ENCODE measurements around the gene GXYLT1. TPM values are rescaled to one million over a fixed set of nuclear protein-coding genes. Genes with fewer than 3 reads are reported as not detected.

The GXYLT1 gene
- polyA plus RNA-seq, 1 of the 3 experiments (the other 2 are of a cell fraction): 5.0 TPM

DNA sequence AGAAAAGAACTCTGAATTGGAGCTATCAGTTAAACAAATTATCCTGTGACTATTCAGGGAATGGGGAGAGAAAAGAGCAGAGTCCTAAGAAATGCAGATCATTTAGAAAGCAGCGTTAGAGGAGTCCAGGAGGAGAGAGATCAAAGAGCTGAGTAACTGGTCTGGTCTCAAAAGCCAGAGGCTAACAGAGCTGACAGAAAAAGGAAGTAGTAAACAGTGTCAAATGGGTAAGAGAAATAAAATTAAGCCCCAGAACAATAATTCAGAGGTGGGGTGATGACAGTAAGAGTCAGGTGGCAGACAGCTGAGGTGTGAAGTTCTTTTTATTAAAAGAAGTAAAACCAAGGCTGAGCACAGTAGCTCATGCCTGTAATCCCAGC lies 19.3 kb downstream of the GXYLT1 start:
- peaks cover 10% of the 10 kb centered on the region; the same call in 1 of the 2 replicates for H4K20me1 ChIP-seq (ENCODE audit: insufficient read depth)
- H3K9ac ChIP-seq: no peak overlapping the region
- no peak overlapping the region for H3K4me3 ChIP-seq (ENCODE audit: low read depth in 2 of 2, low read length in 1 of 2)
- no peak for TF ChIP-seq EP300 (IDR thresholded peaks at IDR 0.05; ENCODE audit: borderline replicate concordance in 1 of 2, low read depth in 1 of 2, low read length in 1 of 2)
- no peak for TF ChIP-seq TEAD4 (IDR thresholded peaks at IDR 0.05; ENCODE audit: borderline replicate concordance, insufficient read depth)
- TF ChIP-seq ELF1 (IDR thresholded peaks at IDR 0.05): no peak
- TF ChIP-seq MAX (IDR thresholded peaks at IDR 0.05; ENCODE audit: low read depth): no peak
- no peak for TF ChIP-seq CTCF (IDR thresholded peaks at IDR 0.05)
- TF ChIP-seq MEF2A (IDR thresholded peaks at IDR 0.05; ENCODE audit: borderline replicate concordance, low read depth): no peak
- no peak for TF ChIP-seq CHD2 (IDR thresholded peaks at IDR 0.05; ENCODE audit: low read length, partially characterized antibody)
- TF ChIP-seq, protein P1, sequence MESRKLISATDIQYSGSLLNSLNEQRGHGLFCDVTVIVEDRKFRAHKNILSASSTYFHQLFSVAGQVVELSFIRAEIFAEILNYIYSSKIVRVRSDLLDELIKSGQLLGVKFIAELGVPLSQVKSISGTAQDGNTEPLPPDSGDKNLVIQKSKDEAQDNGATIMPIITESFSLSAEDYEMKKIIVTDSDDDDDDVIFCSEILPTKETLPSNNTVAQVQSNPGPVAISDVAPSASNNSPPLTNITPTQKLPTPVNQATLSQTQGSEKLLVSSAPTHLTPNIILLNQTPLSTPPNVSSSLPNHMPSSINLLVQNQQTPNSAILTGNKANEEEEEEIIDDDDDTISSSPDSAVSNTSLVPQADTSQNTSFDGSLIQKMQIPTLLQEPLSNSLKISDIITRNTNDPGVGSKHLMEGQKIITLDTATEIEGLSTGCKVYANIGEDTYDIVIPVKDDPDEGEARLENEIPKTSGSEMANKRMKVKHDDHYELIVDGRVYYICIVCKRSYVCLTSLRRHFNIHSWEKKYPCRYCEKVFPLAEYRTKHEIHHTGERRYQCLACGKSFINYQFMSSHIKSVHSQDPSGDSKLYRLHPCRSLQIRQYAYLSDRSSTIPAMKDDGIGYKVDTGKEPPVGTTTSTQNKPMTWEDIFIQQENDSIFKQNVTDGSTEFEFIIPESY (IDR thresholded peaks at IDR 0.05; ENCODE audit: borderline replicate concordance, low read depth): no peak
- TF ChIP-seq, protein P2, sequence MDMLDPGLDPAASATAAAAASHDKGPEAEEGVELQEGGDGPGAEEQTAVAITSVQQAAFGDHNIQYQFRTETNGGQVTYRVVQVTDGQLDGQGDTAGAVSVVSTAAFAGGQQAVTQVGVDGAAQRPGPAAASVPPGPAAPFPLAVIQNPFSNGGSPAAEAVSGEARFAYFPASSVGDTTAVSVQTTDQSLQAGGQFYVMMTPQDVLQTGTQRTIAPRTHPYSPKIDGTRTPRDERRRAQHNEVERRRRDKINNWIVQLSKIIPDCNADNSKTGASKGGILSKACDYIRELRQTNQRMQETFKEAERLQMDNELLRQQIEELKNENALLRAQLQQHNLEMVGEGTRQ (IDR thresholded peaks at IDR 0.05; ENCODE audit: borderline replicate concordance, low read depth, low read length): no peak
- TF ChIP-seq, protein P3, sequence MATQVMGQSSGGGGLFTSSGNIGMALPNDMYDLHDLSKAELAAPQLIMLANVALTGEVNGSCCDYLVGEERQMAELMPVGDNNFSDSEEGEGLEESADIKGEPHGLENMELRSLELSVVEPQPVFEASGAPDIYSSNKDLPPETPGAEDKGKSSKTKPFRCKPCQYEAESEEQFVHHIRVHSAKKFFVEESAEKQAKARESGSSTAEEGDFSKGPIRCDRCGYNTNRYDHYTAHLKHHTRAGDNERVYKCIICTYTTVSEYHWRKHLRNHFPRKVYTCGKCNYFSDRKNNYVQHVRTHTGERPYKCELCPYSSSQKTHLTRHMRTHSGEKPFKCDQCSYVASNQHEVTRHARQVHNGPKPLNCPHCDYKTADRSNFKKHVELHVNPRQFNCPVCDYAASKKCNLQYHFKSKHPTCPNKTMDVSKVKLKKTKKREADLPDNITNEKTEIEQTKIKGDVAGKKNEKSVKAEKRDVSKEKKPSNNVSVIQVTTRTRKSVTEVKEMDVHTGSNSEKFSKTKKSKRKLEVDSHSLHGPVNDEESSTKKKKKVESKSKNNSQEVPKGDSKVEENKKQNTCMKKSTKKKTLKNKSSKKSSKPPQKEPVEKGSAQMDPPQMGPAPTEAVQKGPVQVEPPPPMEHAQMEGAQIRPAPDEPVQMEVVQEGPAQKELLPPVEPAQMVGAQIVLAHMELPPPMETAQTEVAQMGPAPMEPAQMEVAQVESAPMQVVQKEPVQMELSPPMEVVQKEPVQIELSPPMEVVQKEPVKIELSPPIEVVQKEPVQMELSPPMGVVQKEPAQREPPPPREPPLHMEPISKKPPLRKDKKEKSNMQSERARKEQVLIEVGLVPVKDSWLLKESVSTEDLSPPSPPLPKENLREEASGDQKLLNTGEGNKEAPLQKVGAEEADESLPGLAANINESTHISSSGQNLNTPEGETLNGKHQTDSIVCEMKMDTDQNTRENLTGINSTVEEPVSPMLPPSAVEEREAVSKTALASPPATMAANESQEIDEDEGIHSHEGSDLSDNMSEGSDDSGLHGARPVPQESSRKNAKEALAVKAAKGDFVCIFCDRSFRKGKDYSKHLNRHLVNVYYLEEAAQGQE (IDR thresholded peaks at IDR 0.05; ENCODE audit: low read depth, low read length): no peak
- TF ChIP-seq EZH2phosphoT487 (IDR thresholded peaks at IDR 0.05; ENCODE audit: borderline replicate concordance, low read depth): no peak
- no peak for TF ChIP-seq FOXM1 (IDR thresholded peaks at IDR 0.05; ENCODE audit: low read depth)
- H3K36me3 ChIP-seq (replicated peaks in 1 of 2; ENCODE audit: control insufficient read depth in 1 of 2, insufficient read depth in 2 of 2, low read length in 1 of 2): peaks cover 0 to 7% of the 10 kb centered on the region in 2 experiments
- H3K4me1 ChIP-seq (ENCODE audit: control insufficient read depth in 1 of 2, insufficient read depth in 2 of 2, low read depth in 1 of 2, low read length in 1 of 2): peaks cover 3 to 6% of the 10 kb centered on the region in 2 experiments; a peak in 3 of 4 replicates
- ChIA-PET CTCF (interaction anchor here (1.1 to 5.2 kb wide), 6 partner anchors 19 to 1212 kb away, joined by 3 to 27 read pairs (median 4); partner anchors contain the start of gene GXYLT1), POLR2A (no interaction called here)
- no peaks in the 10 kb centered on the region for H3K9me3 ChIP-seq
- no peaks in the 10 kb centered on the region for H3K9me2 ChIP-seq
- no peak overlapping the region for H3K4me2 ChIP-seq
- peaks cover 4% of the 10 kb centered on the region for H3F3A ChIP-seq (replicated peaks; ENCODE audit: insufficient read depth)
- H3K79me2 ChIP-seq (ENCODE audit: insufficient read depth): peaks cover 64% of the 10 kb centered on the region
- DNase-seq: no peak
- H3K27ac ChIP-seq (ENCODE audit: low read depth in 2 of 2, low read length in 1 of 2): no peak overlapping the region
- 81% methylated on average over 1 of the region's 1 CpG for WGBS (ENCODE audit: low lambda C conversion rate)
- H2AFZ ChIP-seq (ENCODE audit: low read depth): no peak overlapping the region
- H3K27me3 ChIP-seq (ENCODE audit: insufficient read depth): no peaks in the 10 kb centered on the region
